ENCODE results near the gene HYAL1.

Gene HYAL1

GRCh38 chr3:50258979-50259378 lies 44.4 kb downstream of the HYAL1 start:
- no peak for DNase-seq

GRCh38 chr3:50258029-50258680 lies 45.2 kb downstream of the HYAL1 start:
- DNase-seq, result peak in 2 of 3 experiments; percentile 53 to 72

- DNase-seq, result peak in 1 of 3 experiments; percentile 6
Measured at GRCh38 chr3:50256978-50257890, 46.1 kb downstream of the HYAL1 start.

- peak in 1 of 3 experiments; percentile 59 for DNase-seq
Measured at GRCh38 chr3:50255251-50255615, 48.1 kb downstream of the HYAL1 start.

GRCh38 chr3:50254577-50255250 lies 48.7 kb downstream of the HYAL1 start:
- no peak for DNase-seq

- DNase-seq, result no peak
Measured at GRCh38 chr3:50251220-50251619, 52.2 kb downstream of the HYAL1 start.

GRCh38 chr3:50250514-50250913 lies 52.9 kb downstream of the HYAL1 start:
- DNase-seq, result no peak
